Bronchial epithelial cell (primary cell): ENCODE measurements around the gene ADPRHL1. TPM values are rescaled to one million over a fixed set of nuclear protein-coding genes. Genes with fewer than 3 reads are reported as not detected.

ENCODE experiments used
- DNase-seq: peaks from one replicate; pipeline ENCODE4 v3.0.0-alpha.2; 2010; ENCODE audit warnings: low read depth
- FAIRE-seq: peaks from 2 replicates; lab custom pipeline; 2011; peaks lifted over from hg19 to GRCh38; lab: Jason Lieb, UNC
- H3K27me3 ChIP-seq: 2 replicates; pipeline ENCODE4 v1.5.1; 2011; ENCODE audit warnings: low read length; ENCODE audit not compliant: control insufficient read depth, insufficient read depth
- H3K36me3 ChIP-seq: 2 replicates; pipeline ENCODE4 v1.5.1; 2011; ENCODE audit warnings: low read length; ENCODE audit not compliant: control insufficient read depth, insufficient read depth
- H3K4me3 ChIP-seq: 2 replicates; pipeline ENCODE4 v1.5.1; 2011; ENCODE audit warnings: mild to moderate bottlenecking, low read depth, low read length, control low read depth
- total RNA-seq: library from RNA; depleted of rRNA; stranded (reverse); fragments of >200 nt; gene quantifications from 2 replicates; pipeline ENCODE4 v1.2.1, GENCODE V29; 2014
- TF ChIP-seq, protein P1 (sequence below): IDR thresholded peaks from 2 replicates; pipeline ENCODE4 v1.5.1; 2011; ENCODE audit warnings: mild to moderate bottlenecking, moderate library complexity, low read length, control low read depth, inconsistent platforms; ENCODE audit not compliant: insufficient read depth, severe bottlenecking

ADPRHL1 gene
- total RNA-seq, 1 donor from 2014 or later: 0.26 TPM

GRCh38 chr13:113421673-113422270 is 31.5 kb downstream of the ADPRHL1 start:
- FAIRE-seq (no peak), DNase-seq (no peak)
- no peaks in the 10 kb centered on the region for H3K36me3 ChIP-seq
- peaks cover 9% of the 10 kb centered on the region for H3K27me3 ChIP-seq
- TF ChIP-seq, protein P1, sequence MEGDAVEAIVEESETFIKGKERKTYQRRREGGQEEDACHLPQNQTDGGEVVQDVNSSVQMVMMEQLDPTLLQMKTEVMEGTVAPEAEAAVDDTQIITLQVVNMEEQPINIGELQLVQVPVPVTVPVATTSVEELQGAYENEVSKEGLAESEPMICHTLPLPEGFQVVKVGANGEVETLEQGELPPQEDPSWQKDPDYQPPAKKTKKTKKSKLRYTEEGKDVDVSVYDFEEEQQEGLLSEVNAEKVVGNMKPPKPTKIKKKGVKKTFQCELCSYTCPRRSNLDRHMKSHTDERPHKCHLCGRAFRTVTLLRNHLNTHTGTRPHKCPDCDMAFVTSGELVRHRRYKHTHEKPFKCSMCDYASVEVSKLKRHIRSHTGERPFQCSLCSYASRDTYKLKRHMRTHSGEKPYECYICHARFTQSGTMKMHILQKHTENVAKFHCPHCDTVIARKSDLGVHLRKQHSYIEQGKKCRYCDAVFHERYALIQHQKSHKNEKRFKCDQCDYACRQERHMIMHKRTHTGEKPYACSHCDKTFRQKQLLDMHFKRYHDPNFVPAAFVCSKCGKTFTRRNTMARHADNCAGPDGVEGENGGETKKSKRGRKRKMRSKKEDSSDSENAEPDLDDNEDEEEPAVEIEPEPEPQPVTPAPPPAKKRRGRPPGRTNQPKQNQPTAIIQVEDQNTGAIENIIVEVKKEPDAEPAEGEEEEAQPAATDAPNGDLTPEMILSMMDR: no peak
- H3K4me3 ChIP-seq: no peak overlapping the region

DNA sequence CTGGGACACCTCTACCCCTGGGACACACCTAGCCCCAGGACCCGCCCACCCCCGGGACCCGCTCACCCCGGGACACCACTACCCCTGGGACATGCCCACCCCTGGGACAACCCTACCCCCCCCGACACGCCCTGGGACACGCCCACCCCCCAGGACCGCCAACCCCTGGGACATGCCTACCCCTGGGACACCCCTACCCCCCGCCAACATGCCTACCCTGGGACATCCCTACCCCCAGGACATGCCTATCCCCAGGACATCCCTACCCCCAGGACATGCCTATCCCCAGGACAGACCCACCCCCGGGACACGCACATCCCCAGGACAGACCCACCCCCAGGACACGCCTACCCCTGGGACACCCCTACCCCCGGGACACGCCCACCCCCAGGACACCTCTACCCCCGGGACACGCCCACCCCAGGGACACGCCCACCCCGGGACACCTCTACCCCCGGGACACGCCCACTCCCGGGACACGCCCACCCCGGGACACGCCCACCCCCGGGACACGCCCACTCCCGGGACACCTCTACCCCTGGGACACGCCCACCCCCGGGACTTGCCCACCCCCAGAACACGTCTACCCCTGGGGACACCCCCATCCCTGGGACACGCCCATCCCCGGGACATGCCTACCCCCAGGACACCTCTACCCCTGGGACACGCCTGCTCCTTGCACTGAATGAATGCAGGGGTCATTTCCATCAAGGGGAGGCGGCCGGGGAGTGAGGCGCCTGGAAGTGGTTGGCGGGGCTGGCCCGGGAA is 32.3 kb downstream of the ADPRHL1 start:
- H3K36me3 ChIP-seq: no peaks in the 10 kb centered on the region
- DNase-seq (no peak), FAIRE-seq (no peak)
- no peak overlapping the region for H3K4me3 ChIP-seq
- TF ChIP-seq, protein P1: no peak
- H3K27me3 ChIP-seq: peaks cover 9% of the 10 kb centered on the region

- no peak for FAIRE-seq
- Histone ChIP-seq H3K27me3 (peaks cover 9% of the 10 kb centered on the region), H3K4me3 (no peak overlapping the region), H3K36me3 (no peaks in the 10 kb centered on the region)
- TF ChIP-seq, protein P1: no peak
- DNase-seq: no peak
Measured at GRCh38 chr13:113420232-113420631, 33.1 kb downstream of the ADPRHL1 start.

- Histone ChIP-seq H3K27me3 (peaks cover 9% of the 10 kb centered on the region), H3K36me3 (no peaks in the 10 kb centered on the region), H3K4me3 (no peak overlapping the region)
- FAIRE-seq: no peak
- TF ChIP-seq, protein P1: no peak
- DNase-seq: no peak
Measured at GRCh38 chr13:113419531-113420193, 33.6 kb downstream of the ADPRHL1 start.

GRCh38 chr13:113418722-113419049 is 34.6 kb downstream of the ADPRHL1 start:
- Histone ChIP-seq H3K27me3 (peaks cover 9% of the 10 kb centered on the region), H3K4me3 (no peak overlapping the region), H3K36me3 (no peaks in the 10 kb centered on the region)
- DNase-seq (no peak), FAIRE-seq (peak; percentile 77)
- TF ChIP-seq, protein P1: no peak
